ENCODE data around the gene TIMP1.

DNA sequence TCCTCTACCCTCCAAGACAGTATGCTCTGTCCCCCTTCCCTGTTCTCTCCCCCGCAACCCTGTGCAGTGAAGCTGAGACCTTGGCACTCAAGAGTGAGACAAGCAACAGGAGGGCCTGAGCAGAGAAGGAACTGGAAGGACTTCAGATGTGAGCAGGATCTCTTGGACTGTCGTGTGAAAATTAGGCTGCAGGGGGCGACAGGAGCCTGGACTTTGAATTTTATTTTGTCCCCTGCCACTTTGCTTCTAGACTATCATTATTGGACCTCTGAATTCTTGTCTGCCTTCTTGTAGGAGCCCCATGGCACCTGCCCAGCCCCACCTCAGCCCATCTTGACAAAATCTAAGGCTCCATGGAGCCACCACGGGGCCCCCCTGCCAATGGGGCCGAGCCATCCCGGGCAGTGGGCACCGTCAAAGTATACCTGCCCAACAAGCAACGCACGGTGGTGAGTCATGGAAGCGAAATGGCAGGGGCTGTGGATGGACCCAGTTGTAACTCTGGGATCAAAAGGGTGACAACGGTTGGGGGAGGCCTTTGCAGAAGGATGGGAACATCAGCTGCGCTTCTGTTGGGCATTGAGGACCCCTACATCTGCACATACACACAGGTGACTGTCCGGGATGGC, 19.5 kb upstream of the TIMP1 start:
- TF ChIP-seq YY1 (IDR thresholded peaks at IDR 0.05; ENCODE audit: insufficient read depth, insufficient read length), result no peak
- no peak for TF ChIP-seq ZNF274 (IDR thresholded peaks at IDR 0.05; ENCODE audit: low read depth, low read length)
- TF ChIP-seq SUZ12 (IDR thresholded peaks at IDR 0.05; ENCODE audit: extremely low read depth, insufficient read depth, insufficient read length), result no peak

Data from NT2/D1 (cell line).